Panc1 (cell line): ENCODE data around the gene MAP1S. TPM values are rescaled to one million over a fixed set of nuclear protein-coding genes. Genes with fewer than 3 reads are reported as not detected.

Source experiments
- ATAC-seq: fragments of 200-7000 bp; cut with Tn5 transposase; 2 replicates; pipeline ENCODE4 v1.9.1; 2020; ENCODE audit warnings: mild to moderate bottlenecking, moderate library complexity
- BruUV-seq: library from RNA; stranded (reverse); fragments of 400-500 nt; replicated peaks from 2 replicates; lab custom pipeline; 2021; lab: Mats Ljungman, UMichigan
- CTCF ChIA-PET: fragments of 300-600 bp; sonication (Branson Sonifier 250); formaldehyde crosslinking; loops from one replicate; lab custom pipeline; 2022; ENCODE audit warnings: antibody characterized with exemption; lab: Charles Lee
- POLR2A ChIA-PET: fragments of 300-600 bp; sonication (Branson Sonifier 250); formaldehyde crosslinking; loops from one replicate; lab custom pipeline; 2022; ENCODE audit warnings: antibody characterized with exemption; lab: Charles Lee
- DNase-seq: peaks from one replicate; pipeline ENCODE4 v3.0.0-alpha.2; 2010; ENCODE audit warnings: low read depth, low spot score
- H3K27ac ChIP-seq: 2 replicates; pipeline ENCODE4 v1.5.1; 2011; ENCODE audit warnings: mild to moderate bottlenecking, low read length, inconsistent platforms
- H3K27me3 ChIP-seq: fragments of 200-500 bp; sonication (Bioruptor generic); 2 replicates; pipeline ENCODE4 v1.6.0; 2014; ENCODE audit warnings: low read length, inconsistent platforms; ENCODE audit not compliant: control insufficient read depth, insufficient read depth
- H3K36me3 ChIP-seq: fragments of 200-500 bp; sonication (Bioruptor generic); 2 replicates; pipeline ENCODE4 v1.5.1; 2014; ENCODE audit warnings: inconsistent platforms, mild to moderate bottlenecking, low read length, moderate library complexity; ENCODE audit not compliant: control insufficient read depth, insufficient read depth
- H3K4me1 ChIP-seq: 2 replicates; pipeline ENCODE4 v1.5.1; 2011; ENCODE audit warnings: inconsistent platforms, mild to moderate bottlenecking, low read length, moderate library complexity; ENCODE audit not compliant: control insufficient read depth, insufficient read depth
- H3K4me3 ChIP-seq, 2 experiments: 2 replicates each; pipeline ENCODE4 v1.5.1; 2011 to 2012; ENCODE audit warnings: low read depth in 2 of 2, low read length in 2 of 2, mild to moderate bottlenecking in 2 of 2, inconsistent platforms in 1 of 2, moderate library complexity in 1 of 2
- H3K9me3 ChIP-seq: fragments of 200-500 bp; sonication (Bioruptor generic); 2 replicates; pipeline ENCODE4 v1.5.1; 2014; ENCODE audit warnings: low read depth, mild to moderate bottlenecking, inconsistent platforms, low read length, moderate library complexity; ENCODE audit not compliant: control insufficient read depth, insufficient read depth
- POLR2AphosphoS5 ChIP-seq: IDR thresholded peaks from 2 replicates; pipeline ENCODE4 v1.6.1; 2012; ENCODE audit warnings: mild to moderate bottlenecking, low read depth, low read length, moderate library complexity
- REST ChIP-seq, 2 experiments: IDR thresholded peaks; 2 replicates each; pipeline ENCODE4 v1.6.1; 2011 to 2012; ENCODE audit warnings: low read depth in 2 of 2, control low read depth in 1 of 2, low read length in 1 of 2, mild to moderate bottlenecking in 1 of 2, moderate library complexity in 1 of 2; ENCODE audit not compliant: insufficient read depth in 1 of 2
- SIN3A ChIP-seq: IDR thresholded peaks from 2 replicates; pipeline ENCODE4 v1.6.1; 2012; ENCODE audit warnings: low read depth, mild to moderate bottlenecking, low read length, moderate library complexity, borderline replicate concordance; ENCODE audit not compliant: insufficient read depth
- TCF7L2 ChIP-seq: IDR thresholded peaks from 2 replicates; pipeline ENCODE4 v1.6.1; 2011; ENCODE audit warnings: mild to moderate bottlenecking, low read depth, low read length, inconsistent platforms
- in situ Hi-C: cut with HindIII; loops from 2 replicates; pipeline ENCODE4 v1.10.0; 2016; ENCODE audit warnings: low sequenced_read_pairs, low pct_unique_long_range_greater_than_20kb
- intact Hi-C: fragments of 100-400 bp; cut with micrococcal nuclease; formaldehyde crosslinking; loops from one replicate; pipeline ENCODE4 v1.10.0; 2022; ENCODE audit not compliant: unreplicated experiment
- total RNA-seq: library from RNA; stranded (reverse); gene quantifications from one replicate; pipeline ENCODE4 v1.2.1, GENCODE V29; 2021; ENCODE audit not compliant: unreplicated experiment
- TF ChIP-seq, protein P1 (sequence below): fragments of 450-650 bp; IDR thresholded peaks from 2 replicates; pipeline ENCODE4 v1.5.1; 2017; ENCODE audit warnings: mild to moderate bottlenecking

The MAP1S gene
- total RNA-seq, 1 experiment from 2014 or later = 56.6 TPM

DNA sequence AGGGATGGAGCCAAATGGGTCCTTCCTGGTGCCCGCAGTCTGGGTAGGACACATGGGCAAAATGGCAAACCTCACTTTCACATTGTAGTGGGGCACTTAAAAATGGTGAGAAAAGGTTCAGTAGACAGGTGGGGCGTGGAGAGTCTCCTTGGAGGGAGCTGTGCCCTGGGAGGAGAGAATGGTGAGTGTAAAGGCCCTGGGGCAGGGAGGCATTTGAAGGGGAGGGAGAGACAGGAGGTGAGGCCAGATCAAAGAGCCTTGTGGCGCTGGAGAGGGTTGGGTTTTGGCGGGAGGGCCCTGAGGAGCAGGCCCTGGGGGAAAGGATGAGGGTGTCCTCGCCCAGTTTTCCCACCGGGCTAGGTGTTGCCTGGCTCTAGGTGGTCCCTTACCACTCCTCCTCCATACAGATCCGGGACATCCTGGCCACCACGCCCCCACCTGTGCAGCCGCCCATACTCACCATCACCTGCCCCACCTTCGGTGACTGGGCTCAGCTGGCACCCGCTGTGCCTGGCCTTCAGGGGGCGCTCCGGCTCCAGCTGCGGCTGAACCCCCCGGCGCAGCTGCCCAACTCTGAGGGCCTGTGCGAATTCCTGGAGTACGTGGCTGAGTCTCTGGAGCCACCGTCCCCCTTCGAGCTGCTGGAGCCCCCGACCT, 6.3 kb downstream of the MAP1S start:
- no peaks in the 10 kb centered on the region for H3K27me3 ChIP-seq
- CTCF ChIA-PET = interaction anchor here (0.6 kb wide), 1 partner anchor 27 kb away, joined by 10 read pairs; no protein-coding TSS in a partner anchor
- DNase-seq = no peak
- no peak for ATAC-seq
- BruUV-seq = no TSS peak
- no peak overlapping the region for H3K27ac ChIP-seq
- H3K36me3 ChIP-seq = no peaks in the 10 kb centered on the region; the same call in 1 of the 2 replicates
- H3K4me3 ChIP-seq = no peak overlapping the region
- POLR2A ChIA-PET = no interaction called here
- intact Hi-C loops (no loop called here), in situ Hi-C loops (no loop called here)
- TF ChIP-seq, protein P1, sequence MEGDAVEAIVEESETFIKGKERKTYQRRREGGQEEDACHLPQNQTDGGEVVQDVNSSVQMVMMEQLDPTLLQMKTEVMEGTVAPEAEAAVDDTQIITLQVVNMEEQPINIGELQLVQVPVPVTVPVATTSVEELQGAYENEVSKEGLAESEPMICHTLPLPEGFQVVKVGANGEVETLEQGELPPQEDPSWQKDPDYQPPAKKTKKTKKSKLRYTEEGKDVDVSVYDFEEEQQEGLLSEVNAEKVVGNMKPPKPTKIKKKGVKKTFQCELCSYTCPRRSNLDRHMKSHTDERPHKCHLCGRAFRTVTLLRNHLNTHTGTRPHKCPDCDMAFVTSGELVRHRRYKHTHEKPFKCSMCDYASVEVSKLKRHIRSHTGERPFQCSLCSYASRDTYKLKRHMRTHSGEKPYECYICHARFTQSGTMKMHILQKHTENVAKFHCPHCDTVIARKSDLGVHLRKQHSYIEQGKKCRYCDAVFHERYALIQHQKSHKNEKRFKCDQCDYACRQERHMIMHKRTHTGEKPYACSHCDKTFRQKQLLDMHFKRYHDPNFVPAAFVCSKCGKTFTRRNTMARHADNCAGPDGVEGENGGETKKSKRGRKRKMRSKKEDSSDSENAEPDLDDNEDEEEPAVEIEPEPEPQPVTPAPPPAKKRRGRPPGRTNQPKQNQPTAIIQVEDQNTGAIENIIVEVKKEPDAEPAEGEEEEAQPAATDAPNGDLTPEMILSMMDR = peak; percentile 73
- no peak for TF ChIP-seq SIN3A
- peaks cover 6% of the 10 kb centered on the region for H3K4me1 ChIP-seq
- H3K9me3 ChIP-seq = no peaks in the 10 kb centered on the region

DNA sequence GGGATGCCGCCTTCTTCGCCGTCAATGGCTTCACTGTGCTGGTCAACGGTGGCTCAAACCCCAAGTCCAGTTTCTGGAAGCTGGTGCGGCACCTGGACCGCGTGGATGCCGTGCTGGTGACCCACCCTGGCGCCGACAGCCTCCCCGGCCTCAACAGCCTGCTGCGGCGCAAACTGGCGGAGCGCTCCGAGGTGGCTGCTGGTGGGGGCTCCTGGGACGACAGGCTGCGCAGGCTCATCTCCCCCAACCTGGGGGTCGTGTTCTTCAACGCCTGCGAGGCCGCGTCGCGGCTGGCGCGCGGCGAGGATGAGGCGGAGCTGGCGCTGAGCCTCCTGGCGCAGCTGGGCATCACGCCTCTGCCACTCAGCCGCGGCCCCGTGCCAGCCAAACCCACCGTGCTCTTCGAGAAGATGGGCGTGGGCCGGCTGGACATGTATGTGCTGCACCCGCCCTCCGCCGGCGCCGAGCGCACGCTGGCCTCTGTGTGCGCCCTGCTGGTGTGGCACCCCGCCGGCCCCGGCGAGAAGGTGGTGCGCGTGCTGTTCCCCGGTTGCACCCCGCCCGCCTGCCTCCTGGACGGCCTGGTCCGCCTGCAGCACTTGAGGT, 7.0 kb downstream of the MAP1S start:
- in situ Hi-C loops (no loop called here), intact Hi-C loops (no loop called here)

More for the DNA sequence above, 7.0 kb downstream of the MAP1S start:
- H3K4me3 ChIP-seq = no peak overlapping the region
- H3K27ac ChIP-seq = no peak overlapping the region
- CTCF ChIA-PET = interaction anchor here (0.6 kb wide), 1 partner anchor 27 kb away, joined by 10 read pairs; no protein-coding TSS in a partner anchor
- H3K27me3 ChIP-seq = no peaks in the 10 kb centered on the region
- no peaks in the 10 kb centered on the region; the same call in 1 of the 2 replicates for H3K36me3 ChIP-seq
- DNase-seq = no peak
- TF ChIP-seq, protein P1 = no peak
- TF ChIP-seq TCF7L2 (no peak), SIN3A (no peak), REST (IDR thresholded peaks at IDR 0.05; ENCODE audit: insufficient read depth in 1 of 2, low read depth in 2 of 2, low read length in 1 of 2) (no peak), POLR2AphosphoS5 (no peak)
- BruUV-seq = no TSS peak
- H3K4me1 ChIP-seq = no peaks in the 10 kb centered on the region; the same call in none of the 2 replicates
- no peak for ATAC-seq
- POLR2A ChIA-PET = no interaction called here
- H3K9me3 ChIP-seq = no peaks in the 10 kb centered on the region
